ENCODE results near the gene TEX36.

The TEX36 gene

DNA sequence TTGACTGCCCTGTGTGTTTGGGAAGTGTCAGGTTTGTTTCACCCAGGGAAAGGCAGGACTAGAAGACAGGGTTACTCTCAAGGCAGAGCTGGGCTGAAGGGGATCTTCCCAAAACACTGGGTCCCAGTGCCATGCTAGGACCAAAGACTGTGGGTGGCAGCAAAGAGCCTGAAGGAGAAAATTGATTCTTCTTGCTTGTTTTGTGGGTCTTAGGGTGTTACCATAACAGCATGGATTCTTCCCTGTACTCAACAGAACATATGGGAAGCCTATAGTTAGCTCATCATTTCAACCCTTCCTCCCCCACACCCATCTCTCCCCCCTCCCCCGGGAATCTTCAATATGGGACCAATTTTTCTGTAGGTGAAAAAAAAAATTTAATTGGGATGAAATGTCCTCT lies 42.3 kb downstream of the TEX36 start:
- no peak for DNase-seq (ENCODE audit: low read depth)
- TF ChIP-seq, protein P1, sequence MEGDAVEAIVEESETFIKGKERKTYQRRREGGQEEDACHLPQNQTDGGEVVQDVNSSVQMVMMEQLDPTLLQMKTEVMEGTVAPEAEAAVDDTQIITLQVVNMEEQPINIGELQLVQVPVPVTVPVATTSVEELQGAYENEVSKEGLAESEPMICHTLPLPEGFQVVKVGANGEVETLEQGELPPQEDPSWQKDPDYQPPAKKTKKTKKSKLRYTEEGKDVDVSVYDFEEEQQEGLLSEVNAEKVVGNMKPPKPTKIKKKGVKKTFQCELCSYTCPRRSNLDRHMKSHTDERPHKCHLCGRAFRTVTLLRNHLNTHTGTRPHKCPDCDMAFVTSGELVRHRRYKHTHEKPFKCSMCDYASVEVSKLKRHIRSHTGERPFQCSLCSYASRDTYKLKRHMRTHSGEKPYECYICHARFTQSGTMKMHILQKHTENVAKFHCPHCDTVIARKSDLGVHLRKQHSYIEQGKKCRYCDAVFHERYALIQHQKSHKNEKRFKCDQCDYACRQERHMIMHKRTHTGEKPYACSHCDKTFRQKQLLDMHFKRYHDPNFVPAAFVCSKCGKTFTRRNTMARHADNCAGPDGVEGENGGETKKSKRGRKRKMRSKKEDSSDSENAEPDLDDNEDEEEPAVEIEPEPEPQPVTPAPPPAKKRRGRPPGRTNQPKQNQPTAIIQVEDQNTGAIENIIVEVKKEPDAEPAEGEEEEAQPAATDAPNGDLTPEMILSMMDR (IDR thresholded peaks at IDR 0.05; ENCODE audit: insufficient read depth, low read depth, low read length, missing control alignments), result no peak
- H3K4me3 ChIP-seq (ENCODE audit: low read depth, low read length), result no peak overlapping the region

DNA sequence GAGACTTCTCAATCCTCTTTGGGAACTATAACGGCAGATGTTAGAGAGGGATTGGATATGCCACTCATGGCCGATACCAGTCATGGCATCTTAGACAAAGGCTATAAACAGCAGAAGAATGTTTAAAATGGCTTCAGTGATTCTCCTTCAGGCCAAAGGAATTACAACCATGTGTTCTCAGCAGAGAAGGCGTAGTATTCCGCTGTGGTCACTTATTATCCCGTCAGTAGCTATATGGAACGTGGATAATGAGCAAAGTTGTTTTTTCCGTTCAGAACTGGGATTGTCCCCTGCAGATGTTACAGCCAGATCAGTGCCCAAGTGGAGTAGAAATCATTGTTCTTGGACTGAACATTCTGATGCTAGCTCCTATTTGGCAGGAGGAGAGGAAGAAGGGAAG lies 43.1 kb downstream of the TEX36 start:
- H3K4me3 ChIP-seq (ENCODE audit: low read depth, low read length), result no peak overlapping the region
- TF ChIP-seq, protein P1 (IDR thresholded peaks at IDR 0.05; ENCODE audit: insufficient read depth, low read depth, low read length, missing control alignments), result no peak
- DNase-seq (ENCODE audit: low read depth), result no peak

DNA sequence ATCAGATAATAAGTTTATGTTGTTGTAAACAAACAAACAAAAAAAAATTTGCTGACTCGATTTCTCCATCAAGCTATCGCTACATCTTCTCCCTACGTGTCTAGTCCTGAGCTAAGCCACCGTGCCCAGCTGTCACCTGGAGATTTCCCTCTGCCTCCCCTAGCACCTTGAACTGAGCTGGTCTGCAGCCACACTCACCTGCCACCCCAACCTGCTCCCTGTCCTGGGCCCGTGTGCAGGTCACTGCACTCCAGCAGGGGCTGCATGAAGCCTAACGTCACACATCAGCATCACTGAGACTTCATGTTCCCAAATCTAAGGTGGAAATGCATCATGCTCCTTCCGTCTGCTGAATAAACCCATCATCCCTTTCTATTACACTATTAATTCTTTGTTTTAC lies 44.4 kb downstream of the TEX36 start:
- TF ChIP-seq, protein P1 (IDR thresholded peaks at IDR 0.05; ENCODE audit: insufficient read depth, low read depth, low read length, missing control alignments), result no peak
- no peak for DNase-seq (ENCODE audit: low read depth)
- no peak overlapping the region for H3K4me3 ChIP-seq (ENCODE audit: low read depth, low read length)

DNA sequence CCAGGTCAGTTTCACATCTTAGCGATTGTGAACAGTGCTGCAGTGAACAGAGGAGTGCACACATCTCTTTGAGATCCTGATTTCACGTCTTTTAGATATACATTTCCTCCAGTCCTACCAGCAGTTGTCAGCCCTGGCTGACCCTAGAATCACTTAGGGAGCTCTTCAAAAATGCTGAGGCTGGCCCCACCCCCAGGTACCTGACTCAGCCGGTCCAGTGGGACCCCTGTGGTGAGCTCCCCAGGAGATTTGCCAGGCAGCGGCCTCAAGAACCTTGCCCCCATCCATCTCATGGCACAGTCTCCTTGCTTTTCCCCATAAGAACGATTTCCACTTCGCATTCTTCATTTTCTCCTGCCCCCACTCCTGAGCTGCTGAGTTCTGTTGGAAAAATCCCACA lies 45.5 kb downstream of the TEX36 start:
- no peak overlapping the region for H3K4me3 ChIP-seq (ENCODE audit: low read depth, low read length)
- DNase-seq (ENCODE audit: low read depth), result no peak
- TF ChIP-seq, protein P1 (IDR thresholded peaks at IDR 0.05; ENCODE audit: insufficient read depth, low read depth, low read length, missing control alignments), result no peak

DNA sequence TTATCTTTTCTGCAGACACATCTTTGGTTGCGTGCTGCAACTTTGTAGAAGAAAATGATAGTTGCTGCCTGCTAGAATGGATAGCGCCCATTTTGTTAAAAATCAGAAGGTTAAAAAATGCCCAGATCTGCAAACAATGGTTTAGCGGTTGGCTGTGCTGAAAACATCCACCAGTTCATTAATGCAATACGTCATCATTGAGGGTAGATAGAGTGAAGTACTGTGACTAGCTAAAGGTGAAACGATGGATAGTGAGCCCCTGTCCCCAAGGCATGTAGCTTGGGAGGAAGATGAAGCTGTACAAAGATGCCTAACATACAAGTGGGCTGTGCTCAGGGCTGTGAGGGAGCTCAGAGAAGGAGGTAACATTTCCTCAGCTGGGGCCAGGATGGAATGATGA lies 48.4 kb downstream of the TEX36 start:
- DNase-seq (ENCODE audit: low read depth), result no peak
- TF ChIP-seq, protein P1 (IDR thresholded peaks at IDR 0.05; ENCODE audit: insufficient read depth, low read depth, low read length, missing control alignments), result no peak
- no peak overlapping the region for H3K4me3 ChIP-seq (ENCODE audit: low read depth, low read length)

DNA sequence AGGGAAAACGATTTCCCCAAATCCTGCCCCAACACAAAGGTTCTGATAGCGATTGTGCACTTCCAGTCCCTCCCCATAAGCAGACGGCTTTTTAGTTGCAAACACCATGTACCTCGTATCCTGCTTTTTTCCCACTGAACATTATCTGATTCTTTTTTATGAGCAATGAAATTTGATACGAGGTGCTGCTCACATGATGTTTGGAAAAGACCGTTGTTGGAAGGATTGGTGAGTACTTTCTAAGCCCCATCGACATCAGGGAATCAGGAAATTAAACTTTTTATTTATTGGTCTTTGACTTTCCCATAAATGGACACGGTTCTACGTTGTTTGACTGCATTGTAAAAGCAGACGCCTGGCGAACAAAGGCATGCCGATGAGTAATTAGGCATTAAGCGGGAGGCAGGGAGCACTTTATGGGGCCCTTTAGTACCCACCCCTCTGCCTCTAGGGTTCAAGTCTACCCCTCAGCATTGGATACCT lies 49.4 kb downstream of the TEX36 start:
- TF ChIP-seq, protein P1 (IDR thresholded peaks at IDR 0.05; ENCODE audit: insufficient read depth, low read depth, low read length, missing control alignments), result no peak
- DNase-seq (ENCODE audit: low read depth), result no peak

DNA sequence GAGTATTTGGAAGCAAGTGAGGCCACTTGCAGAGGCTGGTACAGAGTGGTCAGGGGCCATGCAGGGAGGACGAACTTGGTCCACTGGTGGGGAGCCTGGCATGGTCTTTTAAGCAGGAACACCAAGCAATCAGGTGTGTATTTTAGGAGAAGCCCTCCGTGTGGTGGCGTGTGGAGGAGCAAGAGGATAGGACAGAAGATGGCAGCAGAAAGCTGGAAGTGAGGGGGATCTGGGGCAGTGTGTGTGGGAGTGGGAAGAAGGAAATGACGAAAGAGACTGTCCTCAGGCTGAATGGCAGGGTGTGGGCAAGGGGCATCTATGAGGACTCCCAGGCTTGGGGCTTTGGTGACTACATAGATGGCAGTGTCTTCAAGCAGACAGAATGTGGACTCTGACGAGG lies 51.2 kb downstream of the TEX36 start:
- no peak overlapping the region for H3K4me3 ChIP-seq (ENCODE audit: low read depth, low read length)
- DNase-seq (ENCODE audit: low read depth), result no peak
- TF ChIP-seq, protein P1 (IDR thresholded peaks at IDR 0.05; ENCODE audit: insufficient read depth, low read depth, low read length, missing control alignments), result no peak

More for the DNA sequence above, 49.4 kb downstream of the TEX36 start:
- H3K4me3 ChIP-seq (ENCODE audit: low read depth, low read length), result no peak overlapping the region

Data from GM12865 (cell line).